Prostate gland (tissue), 2 donors: ENCODE results near the gene SLC5A1. TPM values are rescaled to one million over a fixed set of nuclear protein-coding genes. Genes with fewer than 3 reads are reported as not detected.

ENCODE experiments used
- DNase-seq: peaks from one replicate; pipeline ENCODE4 v3.0.0-alpha.2; 2019; ENCODE audit warnings: low spot score
- H3K27ac ChIP-seq, 2 donors: fragments of 200-600 bp; sonication (generic); 2 replicates each; pipeline ENCODE4 v1.5.1; 2017 to 2019
- H3K27me3 ChIP-seq: fragments of 200-600 bp; sonication (generic); replicated peaks from 2 replicates; pipeline ENCODE4 v1.5.1; 2019; ENCODE audit not compliant: insufficient read depth
- H3K36me3 ChIP-seq, 2 donors: fragments of 200-600 bp; sonication (generic); 1 replicate in 1 of 2; 2 replicates in 1 of 2; pipeline versions ENCODE4 v1.5.1 to v1.8.1; 2017 to 2019
- H3K4me1 ChIP-seq: fragments of 200-600 bp; sonication (generic); replicated peaks from 2 replicates; pipeline ENCODE4 v1.5.1; 2019
- H3K4me3 ChIP-seq, 2 donors: fragments of 200-600 bp; sonication (generic); 2 replicates each; pipeline ENCODE4 v1.5.1; 2017 to 2019
- H3K9me3 ChIP-seq: fragments of 200-600 bp; sonication (generic); 2 replicates; pipeline ENCODE4 v1.5.1; 2017
- POLR2A ChIP-seq: fragments of 450-650 bp; IDR thresholded peaks from one replicate; pipeline ENCODE4 v1.6.1; 2016; ENCODE audit warnings: antibody characterized with exemption, mild to moderate bottlenecking
- POLR2AphosphoS5 ChIP-seq: sonication (generic); formaldehyde crosslinking; IDR thresholded peaks from one replicate; pipeline ENCODE4 v1.6.1; 2017; ENCODE audit warnings: antibody characterized with exemption
- WGBS: methylation state at CpG from one replicate; pipeline ENCODE4 v1.1.5; 2018; 5-methylcytosine and 5-hydroxymethylcytosine counted together
- intact Hi-C: fragments of 100-400 bp; cut with DNase I; formaldehyde crosslinking; loops from one replicate; pipeline ENCODE4 v1.14.2; 2022
- total RNA-seq, 2 donors: library from RNA; depleted of rRNA; stranded (reverse); fragments of >200 nt; gene quantifications; one replicate each; pipeline ENCODE4 v1.1.0, GENCODE V29; 2016
- TF ChIP-seq, protein P1 (sequence below), 4 experiments: fragments of 200-600 bp in 2 of 4; fragments of 450-650 bp in 2 of 4; sonication (generic) in 2 of 4; IDR thresholded peaks; 1 replicate in 3 of 4; 2 replicates in 1 of 4; pipeline ENCODE4 v1.5.1; 2016 to 2019; ENCODE audit warnings: antibody characterized with exemption in 4 of 4, mild to moderate bottlenecking in 2 of 4, moderate library complexity in 2 of 4

The SLC5A1 gene
- total RNA-seq, 2 donors from 2014 or later, result 2.9 to 4.8 TPM

DNA sequence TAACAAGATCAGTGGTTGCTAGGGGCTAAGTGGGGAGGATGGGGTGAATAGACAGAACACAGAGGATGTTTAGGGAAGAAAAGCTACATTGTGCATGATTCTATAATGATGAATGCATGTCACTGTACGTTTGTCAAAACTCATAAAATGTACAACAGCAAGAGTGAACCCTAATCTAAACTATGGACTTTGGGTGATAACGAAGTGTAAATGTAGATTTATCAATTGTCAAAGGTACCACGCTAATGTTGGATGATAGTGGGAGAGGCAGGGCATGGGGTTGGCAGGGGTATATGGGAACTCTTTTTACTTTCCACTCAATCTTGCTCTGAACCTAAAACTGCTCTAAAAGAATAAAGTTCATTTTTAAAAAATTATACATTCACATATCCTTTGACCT, 21.3 kb upstream of the SLC5A1 start:
- Histone ChIP-seq H3K27me3 (no peaks in the 10 kb centered on the region), H3K27ac (no peak overlapping the region), H3K4me1 (no peaks in the 10 kb centered on the region), H3K9me3 (no peaks in the 10 kb centered on the region), H3K4me3 (no peak overlapping the region), H3K36me3 (no peaks in the 10 kb centered on the region)
- DNase-seq, result no peak
- intact Hi-C loops, result no loop called here
- WGBS, result 71% methylated on average over 3 of the region's 3 CpGs
- TF ChIP-seq, protein P1, sequence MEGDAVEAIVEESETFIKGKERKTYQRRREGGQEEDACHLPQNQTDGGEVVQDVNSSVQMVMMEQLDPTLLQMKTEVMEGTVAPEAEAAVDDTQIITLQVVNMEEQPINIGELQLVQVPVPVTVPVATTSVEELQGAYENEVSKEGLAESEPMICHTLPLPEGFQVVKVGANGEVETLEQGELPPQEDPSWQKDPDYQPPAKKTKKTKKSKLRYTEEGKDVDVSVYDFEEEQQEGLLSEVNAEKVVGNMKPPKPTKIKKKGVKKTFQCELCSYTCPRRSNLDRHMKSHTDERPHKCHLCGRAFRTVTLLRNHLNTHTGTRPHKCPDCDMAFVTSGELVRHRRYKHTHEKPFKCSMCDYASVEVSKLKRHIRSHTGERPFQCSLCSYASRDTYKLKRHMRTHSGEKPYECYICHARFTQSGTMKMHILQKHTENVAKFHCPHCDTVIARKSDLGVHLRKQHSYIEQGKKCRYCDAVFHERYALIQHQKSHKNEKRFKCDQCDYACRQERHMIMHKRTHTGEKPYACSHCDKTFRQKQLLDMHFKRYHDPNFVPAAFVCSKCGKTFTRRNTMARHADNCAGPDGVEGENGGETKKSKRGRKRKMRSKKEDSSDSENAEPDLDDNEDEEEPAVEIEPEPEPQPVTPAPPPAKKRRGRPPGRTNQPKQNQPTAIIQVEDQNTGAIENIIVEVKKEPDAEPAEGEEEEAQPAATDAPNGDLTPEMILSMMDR (IDR thresholded peaks at IDR 0.05), result no peak
- TF ChIP-seq POLR2A (no peak), POLR2AphosphoS5 (no peak)

DNA sequence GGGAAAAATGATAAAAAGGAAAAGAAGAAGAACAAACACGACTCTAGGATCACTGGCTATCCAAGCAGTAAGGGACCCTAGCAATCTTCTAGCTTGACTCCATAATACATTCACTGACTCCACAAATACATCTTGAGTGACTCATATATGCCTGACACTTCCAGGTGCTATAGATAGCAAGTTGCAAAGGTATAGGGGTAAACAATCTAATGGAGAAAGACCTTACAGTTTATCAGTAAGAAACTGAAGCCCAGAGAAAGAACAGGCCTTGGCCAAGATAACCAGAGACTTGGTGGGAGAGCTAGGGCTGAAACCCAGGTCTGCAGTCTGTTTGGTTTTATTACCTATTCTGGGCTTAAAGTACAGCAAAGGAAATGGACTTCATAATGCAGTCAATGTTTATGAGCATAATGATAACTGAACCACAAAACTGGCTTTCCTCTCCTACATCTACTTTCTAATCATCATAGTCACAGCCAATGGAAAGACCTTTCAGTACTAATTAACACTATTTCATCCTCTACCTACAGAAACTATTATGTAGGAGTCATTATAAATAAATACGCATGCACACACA, 19.7 kb upstream of the SLC5A1 start:
- intact Hi-C loops, result no loop called here
- WGBS, result 93% methylated on average over 2 of the region's 2 CpGs
- no peaks in the 10 kb centered on the region for H3K27me3 ChIP-seq
- no peak overlapping the region for H3K27ac ChIP-seq
- TF ChIP-seq POLR2A (no peak), POLR2AphosphoS5 (no peak)
- no peaks in the 10 kb centered on the region for H3K4me1 ChIP-seq
- no peaks in the 10 kb centered on the region for H3K36me3 ChIP-seq
- no peaks in the 10 kb centered on the region for H3K9me3 ChIP-seq
- no peak for DNase-seq
- no peak overlapping the region for H3K4me3 ChIP-seq

DNA sequence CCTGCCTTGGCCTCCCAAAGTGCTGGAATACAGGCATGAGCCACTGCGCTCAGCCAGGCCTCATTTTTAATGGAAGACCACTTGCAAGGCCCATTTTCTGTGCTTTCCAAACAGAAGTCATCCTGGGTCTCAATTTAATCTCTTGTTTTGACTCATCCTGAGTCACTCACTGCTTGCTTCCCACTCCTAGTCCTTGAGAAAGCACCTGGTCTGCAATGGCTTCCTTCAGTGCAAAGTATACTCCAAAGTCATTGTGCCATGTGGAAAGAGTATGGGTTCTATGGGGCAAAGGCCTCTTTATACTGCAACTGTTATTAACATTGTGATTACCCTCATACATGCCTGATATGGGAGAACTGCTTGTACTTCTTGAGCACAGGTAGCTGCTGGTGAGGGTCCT, 18.3 kb upstream of the SLC5A1 start:
- no peak for TF ChIP-seq POLR2AphosphoS5
- Histone ChIP-seq H3K27ac (no peak overlapping the region), H3K27me3 (no peaks in the 10 kb centered on the region), H3K9me3 (no peaks in the 10 kb centered on the region), H3K4me1 (no peaks in the 10 kb centered on the region), H3K4me3 (no peak overlapping the region), H3K36me3 (no peaks in the 10 kb centered on the region)
- no peak for DNase-seq
- intact Hi-C loops, result no loop called here
- WGBS, result 100% methylated on average over 1 of the region's 1 CpG

DNA sequence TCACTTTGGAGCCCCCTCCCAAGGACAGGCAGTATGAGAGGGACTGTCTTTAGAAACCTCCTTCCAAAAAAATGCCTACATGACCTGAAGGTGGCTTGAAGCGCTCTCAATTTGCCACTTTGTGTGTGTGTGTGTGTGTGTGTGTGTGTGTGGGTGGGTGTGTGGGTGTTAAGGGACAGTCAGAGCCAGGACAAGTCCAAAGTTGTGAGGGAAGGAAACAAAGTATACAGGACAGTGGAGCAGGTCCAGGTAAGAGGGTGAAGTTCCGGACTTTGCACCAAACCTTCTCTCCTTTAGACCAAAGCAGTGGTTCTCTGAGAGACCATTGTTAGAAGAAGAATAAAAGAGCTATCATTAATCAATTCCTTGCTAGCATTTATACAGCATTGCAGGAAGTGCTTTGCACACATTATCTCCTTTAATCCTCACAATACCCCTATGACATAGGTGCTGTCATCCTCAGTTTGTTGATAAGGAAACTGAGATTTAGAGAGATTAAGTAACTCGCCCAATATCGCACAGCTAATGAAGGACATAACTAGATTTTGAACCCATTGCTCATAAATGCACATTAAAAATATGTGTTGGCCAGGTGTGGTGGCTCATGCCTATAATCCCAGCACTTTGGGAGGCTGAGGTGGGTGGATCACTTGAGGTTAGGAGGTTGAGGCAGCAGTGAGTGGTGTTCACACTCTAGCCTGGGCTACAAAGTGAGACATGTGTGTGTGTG, 12.4 kb upstream of the SLC5A1 start:
- intact Hi-C loops, result no loop called here
- Histone ChIP-seq H3K27ac (no peak overlapping the region), H3K4me3 (no peak overlapping the region), H3K27me3 (no peaks in the 10 kb centered on the region), H3K36me3 (no peaks in the 10 kb centered on the region), H3K9me3 (no peaks in the 10 kb centered on the region), H3K4me1 (no peaks in the 10 kb centered on the region)
- TF ChIP-seq POLR2A (no peak), POLR2AphosphoS5 (no peak)
- TF ChIP-seq, protein P1 (IDR thresholded peaks at IDR 0.05), result no peak
- 78% methylated on average over 4 of the region's 4 CpGs for WGBS
- DNase-seq, result no peak

DNA sequence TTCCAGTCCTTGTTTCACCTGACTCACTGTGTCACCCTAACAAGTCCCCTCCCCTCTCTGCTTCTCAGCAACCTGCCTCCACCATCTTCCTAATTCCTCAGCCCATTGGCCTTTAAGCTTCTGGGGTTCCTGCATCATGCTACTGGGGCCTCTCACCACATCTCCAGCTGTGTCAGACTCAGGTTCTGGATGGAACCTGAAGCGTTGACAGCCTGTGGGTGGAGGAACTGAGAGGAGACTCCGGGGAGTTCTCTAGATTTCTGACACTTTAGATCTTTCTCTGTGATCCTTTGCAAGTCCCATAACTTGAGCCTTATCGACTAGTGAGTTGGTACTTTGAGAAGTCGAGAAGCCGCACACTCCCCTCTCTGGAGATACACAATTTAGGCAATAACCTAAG, 11.6 kb upstream of the SLC5A1 start:
- intact Hi-C loops, result no loop called here
- no peak for DNase-seq
- TF ChIP-seq POLR2A (no peak), POLR2AphosphoS5 (no peak)
- TF ChIP-seq, protein P1 (IDR thresholded peaks at IDR 0.05), result no peak
- no peaks in the 10 kb centered on the region for H3K4me1 ChIP-seq
- no peaks in the 10 kb centered on the region for H3K36me3 ChIP-seq
- 93% methylated on average over 5 of the region's 5 CpGs for WGBS
- H3K9me3 ChIP-seq, result no peaks in the 10 kb centered on the region
- no peak overlapping the region for H3K4me3 ChIP-seq
- no peaks in the 10 kb centered on the region for H3K27me3 ChIP-seq
- H3K27ac ChIP-seq, result no peak overlapping the region

DNA sequence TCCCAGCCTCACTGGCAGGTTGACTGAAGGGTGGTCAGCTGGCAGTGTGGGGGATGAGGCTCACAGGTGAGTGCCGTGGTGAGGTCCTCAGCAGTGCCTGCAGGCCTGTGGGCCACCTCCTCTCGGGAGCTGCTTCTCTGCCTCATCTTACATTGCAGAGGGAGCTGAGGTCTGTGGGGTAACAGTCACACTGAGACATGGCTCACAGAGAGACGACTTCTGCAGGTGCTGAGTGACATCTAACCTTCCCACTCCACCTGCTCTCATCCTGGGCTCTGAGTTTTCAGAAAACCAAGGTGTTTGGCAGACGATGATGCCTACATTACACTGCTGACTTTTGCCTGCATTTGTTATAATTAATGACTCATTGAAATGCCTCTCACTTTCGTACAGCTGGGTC, 8.8 kb upstream of the SLC5A1 start:
- Histone ChIP-seq H3K4me3 (no peak overlapping the region), H3K27ac (no peak overlapping the region), H3K27me3 (no peaks in the 10 kb centered on the region), H3K36me3 (no peaks in the 10 kb centered on the region), H3K4me1 (no peaks in the 10 kb centered on the region), H3K9me3 (no peaks in the 10 kb centered on the region)
- 73% methylated on average over 5 of the region's 5 CpGs for WGBS
- no peak for DNase-seq
- TF ChIP-seq POLR2AphosphoS5 (no peak), POLR2A (no peak)
- TF ChIP-seq, protein P1 (IDR thresholded peaks at IDR 0.05), result no peak
- intact Hi-C loops, result no loop called here
